ENCODE data around the gene LARP4B.

LARP4B gene

DNA sequence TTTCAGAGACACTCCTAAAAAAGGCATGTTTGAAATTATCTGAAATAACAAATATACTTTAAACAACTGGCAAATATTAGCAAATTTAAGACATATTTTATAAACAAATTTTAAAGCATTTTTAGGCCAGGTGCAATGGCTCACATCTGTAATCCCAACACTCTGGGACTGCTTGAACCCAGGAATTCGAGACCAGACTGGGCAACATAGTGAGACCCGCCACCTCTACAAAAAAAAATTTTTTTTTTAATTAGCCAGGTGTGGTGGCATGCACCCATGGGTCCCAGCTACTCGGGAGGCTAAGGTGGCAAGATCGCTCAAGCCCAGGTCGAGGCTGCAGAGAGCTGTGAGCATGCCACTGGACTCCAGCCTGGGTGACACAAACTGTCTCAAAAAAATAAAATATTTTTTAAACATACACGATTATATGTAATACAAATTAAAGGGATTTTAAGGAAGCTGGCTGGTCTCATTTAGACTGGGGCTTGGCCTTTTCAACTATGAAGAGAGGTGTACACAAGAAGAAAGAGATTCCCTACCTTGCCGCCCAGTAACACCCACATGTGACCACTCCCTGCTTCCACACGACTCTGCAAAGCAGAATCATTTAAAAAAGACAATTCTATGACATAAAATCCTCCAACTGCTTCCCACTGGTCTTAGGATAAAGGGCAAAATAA is 7.5 kb downstream of the LARP4B start:
- DNase-seq: no peak

DNA sequence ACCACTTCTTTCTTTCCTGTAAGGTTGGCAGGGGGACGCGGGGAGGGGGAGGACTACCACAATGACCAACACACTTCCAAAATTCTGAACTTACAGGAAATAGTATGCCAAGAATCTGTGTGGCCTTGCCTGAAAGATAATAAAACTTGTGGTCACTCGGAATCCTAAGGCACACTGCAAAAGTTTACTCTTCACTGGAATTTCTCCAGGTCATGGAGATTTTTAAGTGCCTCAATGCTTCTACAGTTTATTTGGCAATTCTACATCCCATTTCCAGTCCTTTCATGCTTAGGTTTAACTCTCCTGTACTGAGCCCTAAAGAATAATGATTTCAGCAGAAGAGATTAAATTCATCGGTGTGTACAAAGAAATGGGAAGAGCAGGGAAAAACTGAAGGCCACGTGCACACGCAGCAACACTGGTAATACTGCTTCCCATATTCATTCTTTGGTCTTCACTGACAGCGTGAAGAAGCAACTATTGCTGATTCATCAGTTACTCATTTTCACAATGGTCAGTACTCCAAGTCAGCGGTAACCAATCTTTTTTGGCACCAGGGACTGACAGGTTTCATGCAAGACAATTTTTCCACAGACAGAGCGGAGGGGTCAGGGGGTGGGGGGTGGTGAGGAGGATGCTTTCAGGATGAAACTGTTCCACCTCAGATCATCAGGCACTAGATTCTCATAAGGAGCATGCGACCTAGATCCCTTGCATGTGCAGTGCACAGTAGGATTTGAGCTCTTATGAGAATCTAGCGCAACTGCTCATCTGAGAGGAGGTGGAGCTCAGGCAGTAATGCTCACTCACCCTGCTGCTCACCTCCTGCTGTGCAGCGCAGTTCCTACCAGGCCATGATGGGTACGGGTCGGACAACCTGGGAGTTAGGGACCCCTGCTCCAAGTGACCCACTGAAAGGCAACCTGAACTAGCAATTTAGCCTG is 9.8 kb downstream of the LARP4B start:
- no peak for DNase-seq

DNA sequence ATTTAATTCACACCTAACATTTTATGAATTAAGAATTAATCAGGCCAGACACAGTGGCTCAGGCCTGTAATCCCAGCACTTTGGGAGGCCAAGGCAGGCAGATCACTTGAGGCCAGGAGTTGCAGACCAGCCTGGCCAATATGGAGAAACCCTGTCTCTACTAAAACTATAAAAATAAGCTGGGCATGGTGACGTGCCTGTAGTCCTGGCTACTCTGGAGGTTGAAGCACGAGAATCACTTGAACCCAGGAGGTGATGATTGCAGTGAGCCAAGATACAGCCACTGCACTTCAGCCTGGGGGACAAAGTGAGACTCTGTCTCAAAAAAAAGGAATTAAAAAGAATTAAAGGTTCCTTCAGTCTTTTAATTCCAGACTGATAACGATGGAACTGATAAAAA is 11.1 kb downstream of the LARP4B start:
- DNase-seq: no peak

DNA sequence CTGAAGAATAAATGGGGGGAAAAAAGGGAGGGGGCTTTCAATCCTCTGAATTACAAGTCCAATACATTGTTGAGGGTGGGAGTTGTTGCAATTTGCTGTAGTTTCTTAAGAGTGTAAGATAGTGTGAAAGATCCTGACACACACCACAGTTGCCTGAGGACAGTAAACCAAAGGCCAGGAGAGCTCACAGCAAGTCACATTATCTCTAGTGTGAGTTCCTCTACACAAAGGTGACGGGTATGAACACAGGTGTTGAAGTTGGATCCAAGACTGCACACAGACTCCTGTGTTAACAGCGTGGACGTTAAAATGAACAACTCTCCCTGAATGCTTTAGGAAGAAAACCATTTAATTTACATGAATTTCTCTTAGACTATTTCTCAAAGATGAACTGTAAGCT is 12.0 kb downstream of the LARP4B start:
- no peak for DNase-seq

DNA sequence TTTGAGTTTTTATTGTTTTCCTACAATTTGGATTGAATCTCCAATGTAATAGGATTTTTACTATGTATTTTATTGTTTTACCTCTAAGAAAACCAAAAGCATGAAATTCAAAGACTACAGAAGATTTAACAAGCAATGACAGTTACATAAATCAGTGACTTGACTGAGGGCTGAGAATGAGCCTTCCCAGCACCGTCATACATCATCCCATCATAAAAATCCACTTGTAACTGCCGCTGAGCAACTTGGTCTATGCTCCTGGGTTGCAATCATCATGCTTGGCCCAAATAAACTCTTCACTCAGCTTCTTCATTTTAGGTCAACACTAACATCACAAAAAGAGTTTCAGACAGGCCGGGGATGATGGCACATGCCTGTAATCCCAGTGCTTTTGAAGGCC is 13.5 kb downstream of the LARP4B start:
- no peak for DNase-seq

DNA sequence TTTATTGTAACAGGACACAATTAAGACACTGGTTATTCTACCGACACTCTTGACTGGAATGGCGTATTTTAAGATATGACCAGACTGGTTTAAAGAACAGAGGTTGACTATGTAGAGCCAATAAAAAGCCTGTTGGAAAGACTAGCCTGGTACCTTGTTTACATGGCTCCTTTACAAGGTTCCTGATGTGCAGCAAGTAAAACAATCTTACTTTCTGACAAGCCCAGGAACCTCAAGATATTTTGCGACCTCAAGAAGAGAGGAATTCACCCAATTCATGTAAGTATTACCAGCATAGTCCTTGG is 14.1 kb downstream of the LARP4B start:
- no peak for DNase-seq

DNA sequence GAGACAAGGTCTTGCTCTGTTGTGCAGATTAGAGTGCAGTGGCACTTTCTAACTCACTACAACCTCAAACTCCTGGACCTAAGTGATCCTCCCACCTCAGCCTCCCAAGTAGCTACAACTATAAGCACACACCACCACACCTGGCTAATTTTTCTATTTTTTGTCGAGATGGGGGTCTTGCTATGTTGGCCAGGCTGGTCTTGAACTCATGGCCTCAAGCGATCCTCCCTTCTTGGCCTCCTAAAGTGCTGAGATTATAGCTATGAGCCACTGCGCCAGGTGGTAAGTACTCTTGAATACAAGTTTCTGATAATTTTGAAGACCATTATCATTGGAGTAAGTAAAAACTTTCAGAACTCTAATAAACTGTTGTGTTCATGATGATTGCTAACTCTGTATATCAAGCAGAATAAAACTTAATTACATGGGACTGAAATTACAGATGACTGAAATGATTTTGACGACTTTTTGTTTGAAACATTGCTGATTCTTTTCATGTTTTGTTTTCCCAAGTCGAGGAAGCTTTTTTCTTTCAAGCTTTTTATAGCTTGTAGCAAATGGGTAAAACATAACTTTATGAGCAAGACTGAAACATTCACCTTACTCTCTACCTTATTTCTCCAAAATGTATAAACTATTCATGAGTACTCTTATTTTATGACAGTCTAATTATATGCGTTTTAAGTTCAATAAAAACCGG is 14.6 kb downstream of the LARP4B start:
- no peak for DNase-seq

DNA sequence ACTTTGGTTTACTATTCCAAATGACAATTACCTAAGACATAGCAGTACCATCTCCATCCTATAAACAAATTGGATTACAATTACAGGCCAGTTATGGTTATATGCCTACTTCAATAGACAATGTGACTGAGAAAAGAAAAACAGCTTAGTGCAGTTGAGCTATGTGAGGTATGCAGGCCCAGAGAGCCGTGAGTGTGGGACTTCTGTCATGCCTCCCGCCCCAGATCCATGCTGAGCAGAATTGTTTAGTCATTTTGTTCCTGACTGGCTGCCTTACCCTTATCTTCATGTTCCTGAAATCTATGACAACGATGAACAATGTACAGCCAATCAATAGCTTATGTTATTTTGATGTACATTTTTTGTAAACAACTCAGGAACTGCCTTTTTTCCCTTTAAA is 21.7 kb downstream of the LARP4B start:
- DNase-seq: no peak

DNA sequence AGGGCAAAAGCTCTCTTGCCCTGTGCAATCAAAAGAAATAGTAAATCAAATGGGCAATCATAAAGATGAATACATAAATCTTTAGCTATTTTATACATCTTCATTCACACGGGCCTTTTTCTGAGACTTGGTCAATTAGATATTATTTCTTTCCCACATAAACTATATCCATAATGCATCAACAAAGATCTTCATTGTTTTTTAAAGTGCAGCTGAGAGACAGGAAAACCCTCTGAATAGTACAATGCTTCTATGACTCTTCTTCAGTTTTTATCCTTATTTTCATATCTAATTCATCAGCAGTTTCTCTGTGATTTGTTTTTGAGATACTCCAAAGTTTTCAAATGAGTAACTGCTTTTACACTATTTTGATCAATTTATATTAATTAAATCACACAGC is 25.5 kb downstream of the LARP4B start:
- DNase-seq: no peak

DNA sequence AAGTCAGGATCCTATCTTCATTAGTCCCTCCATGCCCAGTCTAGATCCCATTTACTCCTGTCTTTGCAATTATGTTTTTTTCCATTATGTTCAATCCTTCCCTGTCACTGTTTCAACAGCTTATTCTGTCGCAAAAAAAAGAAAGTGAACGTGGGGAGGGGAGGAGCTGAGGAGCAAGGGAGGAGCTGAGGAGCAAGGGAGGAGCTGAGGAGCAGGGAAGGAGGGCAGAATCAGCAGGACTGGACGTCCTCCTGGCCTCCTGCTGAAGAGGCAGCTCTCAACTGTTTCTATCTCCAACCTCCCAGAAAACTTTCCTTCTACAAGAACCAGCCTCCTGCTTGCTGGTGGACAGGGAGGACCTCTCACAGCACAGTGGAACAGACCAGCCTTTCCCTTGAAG is 26.0 kb downstream of the LARP4B start:
- DNase-seq: no peak

DNA sequence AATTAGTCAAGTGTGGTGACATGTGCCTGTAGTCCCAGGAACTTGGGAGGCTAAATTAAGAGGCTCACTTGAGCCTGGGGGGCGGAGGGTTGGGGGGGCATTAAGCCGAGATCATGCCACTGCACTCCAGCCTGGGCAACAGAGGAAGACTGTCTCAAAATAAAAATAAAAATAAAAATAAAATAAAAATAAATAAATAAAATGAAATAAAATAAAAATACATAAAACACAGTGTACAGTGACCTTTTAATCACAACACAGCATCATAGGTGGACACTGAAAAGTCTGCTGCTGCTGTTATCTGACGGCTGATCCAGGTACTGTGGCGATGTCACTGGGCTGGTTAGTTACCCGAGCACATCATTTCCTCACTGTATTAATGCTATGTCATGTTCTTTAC is 27.1 kb downstream of the LARP4B start:
- DNase-seq: no peak

DNA sequence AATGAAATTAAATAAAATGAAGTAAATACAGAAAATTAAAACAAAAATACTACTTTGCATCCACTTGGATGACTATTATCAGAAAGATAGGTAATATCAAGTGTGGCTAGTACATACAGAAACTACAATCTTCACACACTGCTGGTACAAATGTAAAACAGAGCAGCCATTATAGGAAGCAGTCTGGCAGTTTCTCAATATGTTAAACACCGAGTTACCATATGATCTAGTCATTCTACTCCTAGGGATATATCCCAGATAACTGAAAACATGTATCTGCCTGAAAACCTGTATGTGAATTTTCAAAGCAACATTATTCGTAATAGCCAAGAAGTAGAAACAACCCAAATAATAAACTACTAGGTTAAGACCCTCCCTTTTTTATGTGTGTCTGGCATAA is 33.4 kb downstream of the LARP4B start:
- no peak for DNase-seq

DNA sequence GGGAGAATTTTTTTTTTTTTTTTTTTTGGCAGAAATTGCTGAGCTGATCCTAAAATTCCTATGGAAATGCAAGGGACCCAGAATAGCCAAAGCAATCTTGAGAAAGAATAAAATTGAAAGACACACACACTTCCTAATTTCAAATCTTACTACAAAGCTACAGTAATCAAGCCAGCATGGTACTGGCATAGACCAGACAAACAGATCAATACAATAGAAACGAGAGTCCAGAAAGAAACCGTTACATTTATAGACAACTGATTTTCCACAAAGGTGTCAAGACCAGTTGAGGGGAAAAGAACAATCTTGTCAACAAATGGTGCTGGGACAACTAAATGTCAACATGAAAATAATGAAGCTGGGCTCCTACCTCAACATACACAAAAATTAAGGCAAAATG is 34.5 kb downstream of the LARP4B start:
- DNase-seq: no peak

DNA sequence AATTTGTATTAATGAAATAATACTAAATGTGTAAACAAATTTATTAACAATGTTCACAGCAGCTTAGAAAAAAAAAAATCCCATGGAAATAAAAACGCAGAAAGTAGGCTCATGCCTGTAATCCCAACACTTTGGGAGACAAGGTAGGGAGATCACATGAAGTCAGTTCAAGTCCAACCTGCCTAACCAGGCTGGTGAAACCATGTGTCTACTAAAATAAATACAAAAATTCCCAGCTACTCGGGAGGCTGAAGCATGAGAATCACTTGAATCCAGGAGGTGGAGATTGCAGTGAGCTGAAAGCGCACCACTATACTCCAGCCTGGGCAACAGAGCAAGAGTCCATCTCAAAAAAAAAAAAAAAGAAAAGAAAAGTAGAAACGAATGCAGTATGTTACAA is 36.2 kb downstream of the LARP4B start:
- no peak for DNase-seq

DNA sequence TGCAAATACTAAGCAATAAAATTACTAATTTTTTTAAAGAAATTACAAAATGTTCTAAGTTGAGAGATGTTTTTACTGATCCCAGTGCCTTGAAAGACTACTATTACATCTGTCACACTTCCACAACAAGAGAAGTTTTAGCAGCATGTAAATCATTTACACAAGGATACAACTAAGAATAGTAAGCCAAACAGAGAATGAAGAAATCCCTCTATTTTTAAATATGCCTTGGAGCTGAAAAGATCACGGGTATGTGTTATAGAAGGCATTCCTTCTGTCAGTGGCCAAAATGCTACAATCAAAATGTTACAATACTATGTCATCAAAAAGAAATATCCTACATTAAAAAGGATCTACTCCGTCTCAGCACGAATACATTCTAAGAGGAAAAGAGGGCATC is 52.6 kb downstream of the LARP4B start:
- DNase-seq: no peak

DNA sequence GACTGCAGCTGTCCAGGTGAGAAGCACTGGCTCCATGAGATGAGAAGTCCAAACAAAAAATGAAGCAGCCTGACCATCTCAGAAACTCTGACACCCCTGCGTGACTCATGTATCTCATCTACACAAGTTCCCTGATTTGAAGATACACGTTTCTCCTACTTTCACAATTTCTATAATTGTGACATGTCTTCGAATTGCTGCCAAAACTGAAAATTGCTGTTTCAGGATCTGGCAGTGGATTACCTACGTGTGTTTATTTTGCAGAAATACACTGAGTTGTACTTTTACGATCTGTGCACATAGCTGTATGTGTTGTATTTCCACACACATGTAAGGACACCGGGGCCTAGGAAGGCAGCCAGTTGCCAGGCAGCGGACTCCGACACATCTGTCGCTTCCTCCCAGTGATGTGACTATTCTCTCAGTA is 53.2 kb downstream of the LARP4B start:
- DNase-seq: no peak

DNA sequence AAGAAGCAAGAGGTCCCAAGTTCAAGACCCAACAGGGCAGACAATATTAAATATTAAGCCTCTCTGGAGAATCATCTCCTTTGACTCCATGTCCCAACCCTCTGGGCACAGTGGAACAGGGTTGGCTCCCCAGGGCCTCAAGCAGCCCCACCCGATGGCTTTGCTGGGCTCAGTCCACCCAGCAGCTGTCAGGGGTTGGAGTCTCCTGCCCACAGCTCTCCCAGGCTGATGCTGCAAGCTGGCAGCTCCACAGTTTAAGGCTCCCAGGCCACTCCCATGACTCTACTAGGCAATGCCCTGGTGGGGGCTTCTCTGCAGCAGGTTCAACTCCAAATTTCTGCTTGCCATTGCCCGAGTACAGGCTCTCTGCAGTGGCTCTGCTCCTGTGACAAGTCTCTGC is 55.1 kb downstream of the LARP4B start:
- no peak for DNase-seq

DNA sequence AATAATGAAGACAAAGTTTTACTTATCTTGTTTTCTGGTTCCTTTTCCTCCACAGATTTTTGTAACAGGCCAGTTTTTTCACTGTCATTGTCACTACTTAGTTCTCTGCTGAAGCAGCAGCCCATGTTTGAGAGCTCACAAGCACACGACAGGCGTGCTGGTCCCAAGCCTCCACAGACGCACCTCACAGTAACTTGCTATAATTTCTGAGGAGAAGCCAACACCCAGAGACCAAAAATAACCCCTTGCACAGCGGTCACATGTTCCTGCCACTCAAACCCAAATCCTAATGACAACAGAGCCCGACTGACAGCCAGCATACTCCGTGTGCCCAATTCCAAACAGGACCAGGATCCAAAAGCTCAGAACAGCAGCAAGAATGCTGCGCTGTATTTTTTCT is 58.5 kb downstream of the LARP4B start:
- DNase-seq: no peak

DNA sequence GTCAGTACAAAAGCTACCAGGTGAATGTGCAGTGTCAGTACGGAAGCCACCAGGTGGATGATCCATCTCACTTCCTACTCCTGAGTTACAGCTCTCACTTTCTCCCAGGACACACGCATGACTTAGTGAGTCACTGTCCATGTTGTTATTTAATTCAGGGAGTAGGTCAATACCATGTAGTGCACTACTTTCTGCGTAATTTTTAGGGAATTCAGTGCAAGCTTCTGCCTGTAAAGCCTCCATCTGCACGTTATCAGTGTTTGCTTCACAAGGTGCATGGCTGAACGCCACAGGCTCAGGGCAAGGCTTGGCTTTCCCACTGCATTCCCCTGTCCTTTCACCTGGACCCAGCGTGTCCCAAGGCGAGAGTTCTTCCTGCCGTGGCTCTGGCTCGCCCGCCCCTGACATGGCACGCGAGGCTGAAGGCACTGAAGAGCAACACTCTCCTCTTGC is 59.5 kb downstream of the LARP4B start:
- no peak for DNase-seq

DNA sequence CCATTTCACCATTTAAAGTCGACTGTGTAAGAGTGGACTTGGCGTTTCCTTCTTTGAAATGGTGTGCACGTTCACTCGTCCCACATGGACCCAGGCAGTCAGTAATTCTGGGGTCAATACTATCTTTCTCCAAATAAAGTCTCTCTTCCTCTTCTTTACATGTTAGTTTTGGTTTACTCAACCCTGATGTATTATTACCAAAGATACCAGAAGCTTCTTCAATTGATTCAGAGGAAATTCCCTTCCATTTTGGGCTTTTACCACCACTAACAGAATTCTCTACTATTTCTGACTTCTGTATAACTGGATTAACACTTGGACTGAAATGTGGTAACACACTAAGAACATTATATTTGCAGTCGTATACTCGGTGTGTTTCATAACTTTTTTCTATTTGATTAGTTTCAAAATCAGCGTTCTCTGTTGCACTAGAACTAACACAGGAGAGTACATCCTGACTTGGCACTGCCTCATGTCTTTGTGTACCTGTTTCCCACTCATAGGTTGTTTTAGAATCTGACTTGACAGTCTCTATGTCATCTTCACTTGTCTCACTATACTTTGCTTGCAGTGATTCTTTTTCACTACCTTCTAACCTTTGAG is 60.8 kb downstream of the LARP4B start:
- no peak for DNase-seq

DNA sequence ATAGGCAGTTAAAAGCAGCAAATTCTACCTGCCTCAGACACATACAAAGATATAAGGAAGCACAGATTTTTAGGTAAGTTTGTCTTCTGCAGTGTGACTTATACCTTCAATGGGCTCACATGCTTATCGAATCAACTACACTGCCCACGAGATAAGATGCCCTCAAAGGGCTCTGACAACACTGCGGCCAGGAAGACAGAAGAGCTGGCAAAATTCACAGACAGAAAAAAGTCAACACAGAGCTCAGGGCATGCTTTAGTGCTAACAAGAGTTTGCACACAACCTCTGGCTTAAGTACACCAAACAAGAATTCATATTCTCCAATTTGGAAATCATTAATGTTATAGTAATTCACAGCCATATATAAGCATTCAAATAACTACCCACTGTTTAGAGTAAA is 62.3 kb downstream of the LARP4B start:
- no peak for DNase-seq

DNA sequence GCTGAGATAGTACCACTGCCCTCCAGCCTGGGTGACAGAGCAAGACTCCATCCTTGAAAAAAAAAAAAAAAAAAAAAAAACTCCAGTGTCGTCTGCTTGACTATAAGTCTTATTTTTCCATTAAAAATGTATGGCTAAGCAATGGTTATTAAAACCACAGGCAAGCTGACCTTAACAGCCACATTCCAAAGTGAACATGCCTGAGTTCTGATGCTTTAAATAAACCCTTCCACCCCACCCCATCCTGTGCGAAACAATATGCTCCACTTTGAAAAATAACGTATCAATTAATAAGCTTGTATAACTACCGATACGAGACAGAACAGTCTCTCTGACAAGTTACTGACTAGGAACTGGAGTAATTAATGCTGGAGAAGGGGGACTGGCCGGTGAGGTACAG is 63.7 kb downstream of the LARP4B start:
- no peak for DNase-seq

DNA sequence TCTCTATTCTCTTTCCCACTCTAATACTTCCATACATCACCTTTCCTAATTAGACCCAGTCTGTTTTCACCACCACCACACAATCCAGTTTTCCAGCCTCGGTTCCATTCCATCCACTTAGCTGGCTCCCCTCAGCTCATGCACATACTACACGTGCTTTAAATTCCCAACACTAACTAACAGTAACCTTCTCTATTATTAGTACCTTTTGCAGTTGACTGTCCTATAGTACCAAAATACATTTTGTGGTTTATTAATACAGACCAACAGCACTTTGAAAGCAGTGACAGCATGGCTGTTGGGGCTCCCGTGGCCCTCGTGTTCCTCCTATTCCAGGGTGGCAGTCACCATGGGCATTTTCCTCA is 64.9 kb downstream of the LARP4B start:
- no peak for DNase-seq
